Measurements from ENCODE around the gene CNP. TPM values are rescaled to one million over a fixed set of nuclear protein-coding genes. Genes with fewer than 3 reads are reported as not detected.
"Not testable (repeated sequence)": the region's sequence is repeated elsewhere in the genome, so short reads cannot be mapped to it uniquely, and the experiment has no call there.

CNP gene
- total RNA-seq (2014; rRNA removed; shearing (Covaris generic)), result 73.2 and 88.3 TPM in 2 replicates

- DNase-seq (ENCODE audit: low spot score), result peak; percentile 88
Measured at GRCh38 chr17:41966463-41967140, at the start of gene CNP. TSS of gene CNP (plus strand) at chr17:41966795. CDS start at chr17:41966885, 90 bp downstream.

GRCh38 chr17:41917192-41917591 lies 49.4 kb upstream of the CNP start:
- no peak for DNase-seq (ENCODE audit: low spot score)

GRCh38 chr17:41917679-41918313 lies 48.8 kb upstream of the CNP start:
- DNase-seq (ENCODE audit: low spot score), result peak; percentile 48

GRCh38 chr17:41918314-41919164 lies 48.1 kb upstream of the CNP start, which contains the start of gene ACLY:
TSS of gene ACLY (minus strand) at chr17:41918951. CDS start at chr17:41913873, 5,078 bp downstream.
- DNase-seq (ENCODE audit: low spot score), result peak; percentile 99

- peak; percentile 91 for DNase-seq (ENCODE audit: low spot score)
Measured at GRCh38 chr17:41919165-41919817, 47.3 kb upstream of the CNP start.

GRCh38 chr17:41919840-41920579 lies 46.6 kb upstream of the CNP start:
- DNase-seq (ENCODE audit: low spot score), result no peak

GRCh38 chr17:41920580-41920955 lies 46.0 kb upstream of the CNP start:
- no peak for DNase-seq (ENCODE audit: low spot score)

GRCh38 chr17:41925991-41926590 lies 40.5 kb upstream of the CNP start:
- DNase-seq (ENCODE audit: low spot score), result no peak

GRCh38 chr17:41928693-41929251 lies 37.8 kb upstream of the CNP start:
- DNase-seq (ENCODE audit: low spot score), result no peak

GRCh38 chr17:41930009-41930832 lies 36.4 kb upstream of the CNP start, which contains the start of gene ODAD4:
TSS of gene ODAD4 (plus strand) at chr17:41930617. CDS start at chr17:41930724, 107 bp downstream.
- DNase-seq (ENCODE audit: low spot score), result peak; percentile 97

GRCh38 chr17:41930833-41931156 lies 35.8 kb upstream of the CNP start:
- not testable (repeated sequence) for DNase-seq (ENCODE audit: low spot score)

GRCh38 chr17:41931715-41932114 lies 34.9 kb upstream of the CNP start:
- DNase-seq (ENCODE audit: low spot score), result not testable (repeated sequence)

- no peak for DNase-seq (ENCODE audit: low spot score)
Measured at GRCh38 chr17:41932816-41933389, 33.7 kb upstream of the CNP start.

GRCh38 chr17:41935641-41936040 lies 31.0 kb upstream of the CNP start:
- DNase-seq (ENCODE audit: low spot score), result no peak

- DNase-seq (ENCODE audit: low spot score), result no peak
Measured at GRCh38 chr17:41937970-41938954, 28.3 kb upstream of the CNP start.

GRCh38 chr17:41939044-41939692 lies 27.4 kb upstream of the CNP start:
- DNase-seq (ENCODE audit: low spot score), result no peak

GRCh38 chr17:41939693-41940090 lies 26.9 kb upstream of the CNP start:
- DNase-seq (ENCODE audit: low spot score), result no peak

Data from HT-29 (cell line).